Tibial nerve (tissue), 4 donors: Measurements from ENCODE around the gene AMFR. TPM values are rescaled to one million over a fixed set of nuclear protein-coding genes. Genes with fewer than 3 reads are reported as not detected.

Experiments used
- DNase-seq, 2 donors: peaks; one replicate each; pipeline ENCODE4 v3.0.0-alpha.2; 2019; ENCODE audit warnings: low spot score in 2 of 2
- H3K27ac ChIP-seq, 4 donors: fragments of 200-600 bp; sonication (generic) in 3 of 4; one replicate each; pipeline ENCODE4 v1.5.1; 2017 to 2019; ENCODE audit warnings: mild to moderate bottlenecking in 1 of 4
- H3K27me3 ChIP-seq, 2 donors: fragments of 200-600 bp; sonication (generic) in 1 of 2; one replicate each; pipeline versions ENCODE4 v1.5.1 to v1.6.0; 2017 to 2019
- H3K36me3 ChIP-seq, 3 donors: fragments of 200-600 bp; sonication (generic); one replicate each; pipeline ENCODE4 v1.5.1; 2018 to 2019
- H3K4me1 ChIP-seq, 4 donors: fragments of 200-600 bp; sonication (generic) in 3 of 4; one replicate each; pipeline ENCODE4 v1.5.1; 2017 to 2019
- H3K4me3 ChIP-seq, 4 donors: fragments of 200-600 bp; sonication (generic) in 3 of 4; one replicate each; pipeline ENCODE4 v1.5.1; 2017 to 2019; ENCODE audit warnings: mild to moderate bottlenecking in 1 of 4, moderate library complexity in 1 of 4
- H3K9me3 ChIP-seq, 4 donors: fragments of 200-600 bp; sonication (generic) in 3 of 4; one replicate each; pipeline ENCODE4 v1.5.1; 2017 to 2019
- EP300 ChIP-seq, 2 donors: sonication (generic); formaldehyde crosslinking; IDR thresholded peaks; one replicate each; pipeline ENCODE4 v1.6.1; 2017; ENCODE audit warnings: antibody characterized with exemption in 2 of 2, mild to moderate bottlenecking in 1 of 2
- POLR2A ChIP-seq, 2 donors: fragments of 450-650 bp; IDR thresholded peaks; one replicate each; pipeline ENCODE4 v1.6.1; 2017; ENCODE audit warnings: antibody characterized with exemption in 2 of 2, mild to moderate bottlenecking in 2 of 2, moderate library complexity in 2 of 2
- WGBS, 2 donors: methylation state at CpG; one replicate each; pipeline ENCODE4 v1.1.5; 2018; 5-methylcytosine and 5-hydroxymethylcytosine counted together
- total RNA-seq, 4 donors: library from RNA; depleted of rRNA; stranded (reverse); fragments of >200 nt; gene quantifications; one replicate each; pipeline ENCODE4 v1.1.0, GENCODE V29; 2016
- TF ChIP-seq, protein P1 (sequence below), 5 experiments: fragments of 200-600 bp in 3 of 5; fragments of 450-650 bp in 2 of 5; sonication (generic) in 3 of 5; IDR thresholded peaks; one replicate each; pipeline ENCODE4 v1.5.1; 2016 to 2019; ENCODE audit warnings: antibody characterized with exemption in 5 of 5, mild to moderate bottlenecking in 3 of 5, moderate library complexity in 2 of 5

The AMFR gene
- total RNA-seq, 4 donors from 2014 or later: 263 to 334 (median 292) TPM

DNA sequence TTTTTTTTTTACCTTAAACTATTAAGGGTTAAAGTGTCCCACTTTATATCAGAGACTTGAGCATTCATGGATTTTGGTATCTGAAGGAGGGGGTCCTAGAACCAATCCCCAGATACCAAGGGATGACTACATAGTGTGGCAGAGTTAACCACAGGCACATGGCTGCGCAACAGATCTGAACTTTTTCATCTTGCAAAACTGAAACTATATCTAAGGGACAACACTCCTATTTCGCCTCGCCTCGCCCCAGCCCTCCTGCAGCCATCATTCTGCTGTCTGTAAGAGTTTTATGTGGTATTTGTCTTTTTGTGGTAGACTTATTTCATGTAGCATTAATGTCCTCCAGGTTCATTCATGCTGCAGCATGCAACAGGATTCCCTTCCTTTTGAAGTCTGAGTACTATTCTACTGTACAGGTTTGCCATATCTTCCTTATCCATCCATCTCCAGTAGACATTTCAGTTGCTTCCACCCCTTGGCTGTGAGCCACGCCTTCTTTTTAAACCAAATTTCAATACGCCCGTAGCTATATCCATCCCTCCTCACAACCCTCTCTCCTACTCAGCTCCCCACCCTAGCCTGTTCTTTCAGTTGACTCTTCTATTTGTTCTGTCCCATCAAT, 53.2 kb downstream of the AMFR start:
- no peak for TF ChIP-seq EP300 (IDR thresholded peaks at IDR 0.05)
- no peak for DNase-seq
- H3K27me3 ChIP-seq: no peaks in the 10 kb centered on the region
- peaks cover 0 to 23% (median 12%) of the 10 kb centered on the region in 4 donors for H3K4me1 ChIP-seq
- peaks cover 0 to 30% (median 0%) of the 10 kb centered on the region in 3 donors for H3K36me3 ChIP-seq
- no peak overlapping the region for H3K27ac ChIP-seq
- no peaks in the 10 kb centered on the region for H3K9me3 ChIP-seq
- WGBS, 2 donors: 86% methylated on average over 7 of the region's 7 CpGs
- no peak overlapping the region for H3K4me3 ChIP-seq

DNA sequence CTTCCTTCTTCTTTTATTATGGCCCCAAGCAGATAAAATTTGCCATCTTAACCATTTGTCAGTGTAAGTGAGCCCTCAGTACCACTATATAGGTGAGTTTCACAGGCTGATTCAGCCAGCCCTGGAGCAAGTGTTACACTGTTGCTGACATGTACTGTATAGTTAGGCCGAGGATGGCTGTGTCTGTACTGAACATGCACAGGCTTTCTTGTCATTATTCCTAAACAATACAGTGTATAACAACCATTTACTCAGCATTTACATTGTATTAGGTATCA, 53.7 kb downstream of the AMFR start:
- H3K27ac ChIP-seq: peak overlapping the region in 2 of 4 donors; percentile 25 to 79
- no peak for TF ChIP-seq EP300 (IDR thresholded peaks at IDR 0.05)
- TF ChIP-seq POLR2A (IDR thresholded peaks at IDR 0.05): no peak
- TF ChIP-seq, protein P1, sequence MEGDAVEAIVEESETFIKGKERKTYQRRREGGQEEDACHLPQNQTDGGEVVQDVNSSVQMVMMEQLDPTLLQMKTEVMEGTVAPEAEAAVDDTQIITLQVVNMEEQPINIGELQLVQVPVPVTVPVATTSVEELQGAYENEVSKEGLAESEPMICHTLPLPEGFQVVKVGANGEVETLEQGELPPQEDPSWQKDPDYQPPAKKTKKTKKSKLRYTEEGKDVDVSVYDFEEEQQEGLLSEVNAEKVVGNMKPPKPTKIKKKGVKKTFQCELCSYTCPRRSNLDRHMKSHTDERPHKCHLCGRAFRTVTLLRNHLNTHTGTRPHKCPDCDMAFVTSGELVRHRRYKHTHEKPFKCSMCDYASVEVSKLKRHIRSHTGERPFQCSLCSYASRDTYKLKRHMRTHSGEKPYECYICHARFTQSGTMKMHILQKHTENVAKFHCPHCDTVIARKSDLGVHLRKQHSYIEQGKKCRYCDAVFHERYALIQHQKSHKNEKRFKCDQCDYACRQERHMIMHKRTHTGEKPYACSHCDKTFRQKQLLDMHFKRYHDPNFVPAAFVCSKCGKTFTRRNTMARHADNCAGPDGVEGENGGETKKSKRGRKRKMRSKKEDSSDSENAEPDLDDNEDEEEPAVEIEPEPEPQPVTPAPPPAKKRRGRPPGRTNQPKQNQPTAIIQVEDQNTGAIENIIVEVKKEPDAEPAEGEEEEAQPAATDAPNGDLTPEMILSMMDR (IDR thresholded peaks at IDR 0.05): no peak
- H3K4me1 ChIP-seq: peaks cover 0 to 23% (median 12%) of the 10 kb centered on the region in 4 donors
- DNase-seq: no peak
- 91 to 96% methylated on average over 1 of the region's 1 CpG for WGBS, 2 donors
- peaks cover 0 to 35% (median 0%) of the 10 kb centered on the region in 3 donors for H3K36me3 ChIP-seq
- H3K27me3 ChIP-seq: no peaks in the 10 kb centered on the region
- H3K4me3 ChIP-seq: no peak overlapping the region
- no peaks in the 10 kb centered on the region for H3K9me3 ChIP-seq

DNA sequence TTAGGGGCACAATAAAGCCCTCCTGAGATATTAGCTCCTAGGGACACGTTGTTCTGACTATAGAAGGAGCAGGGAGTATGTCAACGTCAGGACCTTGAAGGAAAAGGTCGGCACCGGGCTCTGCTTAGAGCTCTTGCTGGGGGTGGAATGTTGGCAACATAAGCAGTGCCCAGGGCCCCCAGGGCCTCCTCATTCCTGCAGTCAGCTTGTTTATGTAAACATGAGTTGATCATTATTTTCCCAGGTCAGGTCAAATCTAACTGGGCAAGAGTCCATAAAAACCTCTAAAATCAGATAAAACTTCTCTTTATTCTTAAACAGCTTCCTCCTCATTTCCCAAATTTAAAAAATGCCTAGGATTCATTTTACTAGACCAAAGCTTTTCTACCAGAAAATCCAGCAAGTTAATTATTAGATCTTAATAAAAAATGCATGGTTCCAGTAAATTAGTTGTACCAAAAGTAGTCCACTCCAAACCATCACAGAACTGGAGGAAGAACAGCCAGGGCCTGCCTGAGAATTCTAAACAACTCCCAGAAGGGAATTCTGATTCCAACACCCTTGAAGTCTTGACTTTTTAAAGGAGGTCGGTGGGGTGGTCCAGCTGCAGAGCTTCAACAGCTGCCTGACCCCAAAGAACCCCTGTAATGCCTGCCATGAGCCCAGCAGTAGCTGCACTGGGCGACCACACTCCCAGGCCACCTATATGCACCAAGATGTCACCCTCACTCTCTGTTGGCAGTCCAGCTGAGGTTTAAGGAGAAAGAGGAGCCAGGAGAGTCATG, 54.3 kb downstream of the AMFR start:
- Histone ChIP-seq H3K4me3 (no peak overlapping the region), H3K27ac (peak overlapping the region in 2 of 4 donors; percentile 25 to 79), H3K4me1 (peaks cover 0 to 23% (median 12%) of the 10 kb centered on the region in 4 donors), H3K27me3 (no peaks in the 10 kb centered on the region), H3K36me3 (peaks cover 0 to 39% (median 0%) of the 10 kb centered on the region in 3 donors), H3K9me3 (no peaks in the 10 kb centered on the region)
- 17 to 27% methylated on average over 6 of the region's 6 CpGs for WGBS, 2 donors
- DNase-seq: no peak
- no peak for TF ChIP-seq EP300 (IDR thresholded peaks at IDR 0.05)
- no peak for TF ChIP-seq POLR2A (IDR thresholded peaks at IDR 0.05)
- TF ChIP-seq, protein P1 (IDR thresholded peaks at IDR 0.05): no peak

DNA sequence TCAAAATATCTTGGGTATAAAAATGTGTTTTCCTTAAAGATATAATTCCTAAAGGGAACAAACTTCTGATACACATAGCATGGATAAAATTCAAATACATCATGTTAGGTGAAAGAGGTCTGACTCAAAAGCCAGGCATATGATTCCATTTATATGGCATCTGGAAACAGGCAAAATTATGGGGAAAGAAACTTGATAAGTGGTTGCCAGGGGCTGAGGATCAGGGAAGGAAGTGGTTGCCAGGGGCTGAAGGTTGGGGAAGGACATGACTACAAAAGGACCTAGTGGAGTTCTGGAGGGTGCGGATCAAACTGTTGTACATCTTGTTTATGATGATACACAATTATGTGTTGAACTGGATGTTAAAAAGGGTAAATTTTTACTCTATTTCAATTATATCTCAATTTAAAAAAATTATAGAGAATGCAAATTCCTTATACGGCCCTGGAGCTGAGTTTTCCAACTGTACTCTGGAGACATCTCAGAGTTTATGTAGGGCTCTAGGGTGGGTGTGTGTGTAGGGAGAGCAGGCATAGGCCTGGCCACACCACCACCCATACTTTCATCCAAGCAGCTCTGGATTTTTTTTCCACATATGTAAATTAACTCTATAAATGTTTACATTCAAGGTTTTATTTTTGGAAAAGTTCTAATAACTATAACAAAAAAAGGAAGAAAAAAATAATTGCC, 55.0 kb downstream of the AMFR start:
- WGBS, 2 donors: 61 to 74% methylated on average over 2 of the region's 2 CpGs
- H3K4me3 ChIP-seq: no peak overlapping the region
- peaks cover 0 to 23% (median 12%) of the 10 kb centered on the region in 4 donors for H3K4me1 ChIP-seq
- peaks cover 0 to 45% (median 0%) of the 10 kb centered on the region in 3 donors for H3K36me3 ChIP-seq
- TF ChIP-seq POLR2A (IDR thresholded peaks at IDR 0.05): no peak
- TF ChIP-seq, protein P1 (IDR thresholded peaks at IDR 0.05): no peak
- no peak for TF ChIP-seq EP300 (IDR thresholded peaks at IDR 0.05)
- peak overlapping the region in 1 of 4 donors; percentile 25 for H3K27ac ChIP-seq
- no peak for DNase-seq
- H3K27me3 ChIP-seq: no peaks in the 10 kb centered on the region
- no peaks in the 10 kb centered on the region for H3K9me3 ChIP-seq

DNA sequence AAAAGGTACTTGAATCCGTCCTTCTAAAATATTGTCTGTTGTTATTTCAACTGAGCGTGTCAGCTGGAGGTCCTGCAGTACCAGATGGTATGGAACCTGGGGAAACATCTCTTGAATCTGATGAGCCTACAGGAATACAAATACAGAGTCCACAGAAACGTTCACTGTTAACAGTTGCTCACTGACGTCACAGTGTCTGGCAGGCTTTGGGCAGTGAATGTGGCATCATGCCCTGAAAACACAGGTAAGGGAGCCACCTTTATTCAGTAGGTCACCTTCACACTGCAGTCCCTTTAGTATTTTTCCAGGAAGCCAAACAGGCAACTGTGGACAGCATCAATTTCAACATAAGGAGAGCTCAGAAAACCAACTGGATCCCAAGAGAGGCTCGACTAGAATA, 56.1 kb downstream of the AMFR start:
- H3K27ac ChIP-seq: no peak overlapping the region
- 86 to 97% methylated on average over 5 of the region's 5 CpGs for WGBS, 2 donors
- H3K36me3 ChIP-seq: peaks cover 0 to 52% (median 0%) of the 10 kb centered on the region in 3 donors
- H3K4me1 ChIP-seq: peaks cover 0 to 23% (median 12%) of the 10 kb centered on the region in 4 donors
- DNase-seq: no peak
- no peak overlapping the region for H3K4me3 ChIP-seq
- no peak for TF ChIP-seq EP300 (IDR thresholded peaks at IDR 0.05)
- TF ChIP-seq POLR2A (IDR thresholded peaks at IDR 0.05): no peak
- TF ChIP-seq, protein P1 (IDR thresholded peaks at IDR 0.05): no peak
- H3K9me3 ChIP-seq: no peaks in the 10 kb centered on the region
- H3K27me3 ChIP-seq: no peaks in the 10 kb centered on the region
